Breast epithelium (tissue), 4 donors: ENCODE data around the gene KRTAP5-1. TPM values are rescaled to one million over a fixed set of nuclear protein-coding genes. Genes with fewer than 3 reads are reported as not detected.
"Not testable (repeated sequence)": the region's sequence is repeated elsewhere in the genome, so short reads cannot be mapped to it uniquely, and the experiment has no call there.

Experiments
- DNase-seq, 2 donors: peaks; one replicate each; pipeline ENCODE4 v3.0.0-alpha.2; 2019; ENCODE audit warnings: low spot score in 2 of 2
- H3K27ac ChIP-seq, 2 donors: fragments of 200-600 bp; sonication (generic) in 1 of 2; one replicate each; pipeline ENCODE4 v1.5.1; 2016 to 2019; ENCODE audit warnings: mild to moderate bottlenecking in 1 of 2
- H3K27me3 ChIP-seq, 2 donors: fragments of 200-600 bp; sonication (generic) in 1 of 2; one replicate each; pipeline versions ENCODE4 v1.5.1 to v1.6.0; 2017 to 2019; ENCODE audit warnings: control low read depth in 1 of 2, mild to moderate bottlenecking in 1 of 2
- H3K36me3 ChIP-seq: fragments of 200-600 bp; one replicate; pipeline ENCODE4 v1.5.1; 2019
- H3K4me1 ChIP-seq, 2 donors: fragments of 200-600 bp; sonication (generic); one replicate each; pipeline ENCODE4 v1.5.1; 2016 to 2019; ENCODE audit warnings: control low read depth in 1 of 2
- H3K4me3 ChIP-seq, 3 donors: fragments of 200-600 bp; sonication (generic); 1 replicate in 2 of 3; 2 replicates in 1 of 3; pipeline ENCODE4 v1.5.1; 2016 to 2019; ENCODE audit warnings: mild to moderate bottlenecking in 3 of 3, moderate library complexity in 2 of 3
- H3K9me3 ChIP-seq, 2 donors: fragments of 200-600 bp; sonication (generic) in 1 of 2; one replicate each; pipeline ENCODE4 v1.5.1; 2016 to 2019; ENCODE audit warnings: control low read depth in 1 of 2
- CTCF ChIP-seq, 3 donors: fragments of 450-650 bp; IDR thresholded peaks; one replicate each; pipeline ENCODE4 v1.5.1; 2016 to 2017; ENCODE audit warnings: antibody characterized with exemption in 3 of 3, mild to moderate bottlenecking in 3 of 3, moderate library complexity in 3 of 3
- POLR2A ChIP-seq: fragments of 450-650 bp; IDR thresholded peaks from one replicate; pipeline ENCODE4 v1.6.1; 2016; ENCODE audit warnings: antibody characterized with exemption, mild to moderate bottlenecking, moderate library complexity
- POLR2AphosphoS5 ChIP-seq, 3 donors: sonication (generic); formaldehyde crosslinking; IDR thresholded peaks; one replicate each; pipeline ENCODE4 v1.6.1; 2017; ENCODE audit warnings: antibody characterized with exemption in 3 of 3
- intact Hi-C: fragments of 100-400 bp; cut with DNase I; formaldehyde crosslinking; loops from one replicate; pipeline ENCODE4 v1.15.1; 2023; ENCODE audit warnings: low total_unique reads
- total RNA-seq, 3 donors: library from RNA; depleted of rRNA; stranded (reverse); fragments of >200 nt; gene quantifications; one replicate each; pipeline ENCODE4 v1.1.0, GENCODE V29; 2016

KRTAP5-1 gene
- total RNA-seq, 3 donors from 2014 or later: not detected

DNA sequence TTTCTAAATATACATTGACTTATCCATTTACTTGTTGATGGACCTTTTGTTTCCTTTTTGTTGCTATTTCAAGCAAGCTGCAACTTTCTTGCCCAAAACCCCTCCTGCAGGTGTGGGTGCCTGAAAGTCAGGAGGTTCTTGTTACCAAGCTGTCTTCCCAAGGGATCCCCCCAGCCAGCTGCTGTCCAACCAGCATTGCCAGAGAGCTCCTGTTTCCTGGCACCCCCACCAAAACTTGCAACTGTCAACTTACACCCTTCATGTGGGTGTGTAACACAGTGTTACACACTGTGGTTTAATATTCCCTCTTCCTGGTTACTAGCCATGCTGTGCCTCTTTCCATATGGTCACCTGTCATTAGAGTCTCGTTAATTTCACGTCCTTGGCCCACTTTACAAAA, 1.6 kb upstream of the KRTAP5-1 start:
- DNase-seq: no peak
- no peak overlapping the region for H3K27ac ChIP-seq

GRCh38 chr11:1582909-1583308, 2.2 kb downstream of the KRTAP5-1 start:
- H3K4me1 ChIP-seq, H3K27me3 ChIP-seq, H3K36me3 ChIP-seq, H3K9me3 ChIP-seq, DNase-seq, H3K27ac ChIP-seq, intact Hi-C loops, H3K4me3 ChIP-seq: not testable (repeated sequence)

More for the DNA sequence above, 1.6 kb upstream of the KRTAP5-1 start:
- no peak overlapping the region for H3K4me3 ChIP-seq
- intact Hi-C loops: no loop called here
- TF ChIP-seq POLR2A (no peak), POLR2AphosphoS5 (IDR thresholded peaks at IDR 0.05) (no peak), CTCF (IDR thresholded peaks at IDR 0.05) (no peak)
- H3K4me1 ChIP-seq: no peaks in the 10 kb centered on the region
- H3K36me3 ChIP-seq: no peaks in the 10 kb centered on the region
- H3K27me3 ChIP-seq: no peaks in the 10 kb centered on the region
- no peaks in the 10 kb centered on the region for H3K9me3 ChIP-seq

GRCh38 chr11:1581976-1582375, 3.1 kb downstream of the KRTAP5-1 start:
- intact Hi-C loops: no loop called here
- Histone ChIP-seq H3K4me3 (no peak overlapping the region), H3K9me3 (peaks cover 0 to 9% of the 10 kb centered on the region in 2 donors), H3K36me3 (no peaks in the 10 kb centered on the region), H3K4me1 (no peaks in the 10 kb centered on the region), H3K27ac (no peak overlapping the region), H3K27me3 (no peaks in the 10 kb centered on the region)
- no peak for DNase-seq
- TF ChIP-seq CTCF (IDR thresholded peaks at IDR 0.05) (no peak), POLR2A (no peak), POLR2AphosphoS5 (IDR thresholded peaks at IDR 0.05) (no peak)

DNA sequence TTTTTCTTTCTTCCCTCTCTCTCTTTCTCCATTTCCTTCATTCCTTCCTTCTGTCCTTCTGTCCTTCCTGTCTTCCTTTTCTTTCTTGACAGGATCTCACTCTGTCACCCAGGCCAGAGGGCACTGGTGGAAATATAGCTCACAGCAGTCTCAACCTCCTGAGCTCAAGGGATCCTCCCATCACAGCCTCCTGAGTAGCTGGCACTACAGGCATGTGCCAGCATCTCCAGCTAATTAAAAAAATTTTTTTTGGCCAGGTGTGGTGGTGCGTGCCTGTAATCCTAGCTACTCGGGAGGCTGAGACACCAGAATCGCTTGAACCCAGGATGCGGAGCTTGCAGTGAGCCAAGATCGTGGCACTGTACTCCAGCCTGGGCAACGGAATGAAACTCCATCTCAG, 8.3 kb downstream of the KRTAP5-1 start:
- H3K4me1 ChIP-seq: peaks cover 0 to 7% of the 10 kb centered on the region in 2 donors
- H3K36me3 ChIP-seq: no peaks in the 10 kb centered on the region
- intact Hi-C loops: no loop called here
- TF ChIP-seq POLR2A (no peak), POLR2AphosphoS5 (IDR thresholded peaks at IDR 0.05) (no peak), CTCF (IDR thresholded peaks at IDR 0.05) (no peak)
- H3K27me3 ChIP-seq: peaks cover 0 to 15% of the 10 kb centered on the region in 2 donors
- H3K27ac ChIP-seq: no peak overlapping the region
- peaks cover 0 to 9% of the 10 kb centered on the region in 2 donors for H3K9me3 ChIP-seq
- no peak overlapping the region for H3K4me3 ChIP-seq
- DNase-seq: no peak

GRCh38 chr11:1575756-1576155, 9.3 kb downstream of the KRTAP5-1 start:
- H3K9me3 ChIP-seq, DNase-seq, H3K36me3 ChIP-seq, intact Hi-C loops, H3K4me1 ChIP-seq, H3K27ac ChIP-seq, H3K4me3 ChIP-seq: not testable (repeated sequence)
- peaks cover 0 to 15% of the 10 kb centered on the region in 2 donors for H3K27me3 ChIP-seq

- H3K9me3 ChIP-seq: peaks cover 0 to 9% of the 10 kb centered on the region in 2 donors
- intact Hi-C loops: no loop called here
- no peak for TF ChIP-seq POLR2AphosphoS5 (IDR thresholded peaks at IDR 0.05)
- peak in 2 of 3 donors; percentile 23 to 44 for TF ChIP-seq CTCF (IDR thresholded peaks at IDR 0.05)
- no peak for TF ChIP-seq POLR2A
- H3K27ac ChIP-seq: peak overlapping the region in 1 of 2 donors; percentile 92
- H3K4me1 ChIP-seq: peaks cover 0 to 7% of the 10 kb centered on the region in 2 donors
- no peak for DNase-seq
- peak overlapping the region in 2 of 3 donors; percentile 60 to 77 for H3K4me3 ChIP-seq
- no peaks in the 10 kb centered on the region for H3K36me3 ChIP-seq
- H3K27me3 ChIP-seq: peaks cover 0 to 15% of the 10 kb centered on the region in 2 donors
Observed at GRCh38 chr11:1574933-1575242, 10.2 kb downstream of the KRTAP5-1 start.
